Peyer's patch (tissue), 4 donors: Measurements from ENCODE around the gene BLOC1S2. TPM values are rescaled to one million over a fixed set of nuclear protein-coding genes. Genes with fewer than 3 reads are reported as not detected.

Experiments used
- DNase-seq, 3 donors: peaks; one replicate each; pipeline ENCODE4 v3.0.0-alpha.2; 2017 to 2019
- H3K27ac ChIP-seq, 4 donors: fragments of 200-600 bp; sonication (generic); one replicate each; pipeline ENCODE4 v1.5.1; 2016 to 2019
- H3K27me3 ChIP-seq, 2 donors: fragments of 200-600 bp; sonication (generic); one replicate each; pipeline ENCODE4 v1.5.1; 2019
- H3K36me3 ChIP-seq, 3 donors: fragments of 200-600 bp; sonication (generic); one replicate each; pipeline ENCODE4 v1.5.1; 2016 to 2019
- H3K4me1 ChIP-seq, 4 donors: fragments of 200-600 bp; sonication (generic); one replicate each; pipeline ENCODE4 v1.5.1; 2016 to 2019
- H3K4me3 ChIP-seq, 4 donors: fragments of 200-600 bp; sonication (generic); 1 replicate in 3 of 4; 2 replicates in 1 of 4; pipeline ENCODE4 v1.5.1; 2016 to 2019; ENCODE audit warnings: mild to moderate bottlenecking in 1 of 4
- H3K9me3 ChIP-seq, 4 donors: fragments of 200-600 bp; sonication (generic); one replicate each; pipeline ENCODE4 v1.5.1; 2016 to 2019; ENCODE audit warnings: mild to moderate bottlenecking in 1 of 4
- POLR2A ChIP-seq, 2 donors: fragments of 450-650 bp; IDR thresholded peaks; one replicate each; pipeline ENCODE4 v1.5.1; 2017; ENCODE audit warnings: antibody characterized with exemption in 2 of 2, mild to moderate bottlenecking in 2 of 2, moderate library complexity in 2 of 2
- total RNA-seq, 4 donors: library from RNA; depleted of rRNA; stranded (reverse); fragments of >200 nt; gene quantifications; one replicate each; pipeline ENCODE4 v1.1.0, GENCODE V29; 2016
- TF ChIP-seq, protein P1 (sequence below), 6 experiments: fragments of 450-650 bp in 4 of 6; fragments of 200-600 bp in 2 of 6; sonication (generic) in 1 of 6; IDR thresholded peaks; one replicate each; pipeline ENCODE4 v1.5.1; 2017 to 2019; ENCODE audit warnings: antibody characterized with exemption in 6 of 6, mild to moderate bottlenecking in 3 of 6, moderate library complexity in 1 of 6

BLOC1S2 gene
- 10 to 100 TPM in 3 of 4 donors, 1 to 10 TPM in 1; 7.5 to 17.9 (median 14.9) TPM for total RNA-seq

DNA sequence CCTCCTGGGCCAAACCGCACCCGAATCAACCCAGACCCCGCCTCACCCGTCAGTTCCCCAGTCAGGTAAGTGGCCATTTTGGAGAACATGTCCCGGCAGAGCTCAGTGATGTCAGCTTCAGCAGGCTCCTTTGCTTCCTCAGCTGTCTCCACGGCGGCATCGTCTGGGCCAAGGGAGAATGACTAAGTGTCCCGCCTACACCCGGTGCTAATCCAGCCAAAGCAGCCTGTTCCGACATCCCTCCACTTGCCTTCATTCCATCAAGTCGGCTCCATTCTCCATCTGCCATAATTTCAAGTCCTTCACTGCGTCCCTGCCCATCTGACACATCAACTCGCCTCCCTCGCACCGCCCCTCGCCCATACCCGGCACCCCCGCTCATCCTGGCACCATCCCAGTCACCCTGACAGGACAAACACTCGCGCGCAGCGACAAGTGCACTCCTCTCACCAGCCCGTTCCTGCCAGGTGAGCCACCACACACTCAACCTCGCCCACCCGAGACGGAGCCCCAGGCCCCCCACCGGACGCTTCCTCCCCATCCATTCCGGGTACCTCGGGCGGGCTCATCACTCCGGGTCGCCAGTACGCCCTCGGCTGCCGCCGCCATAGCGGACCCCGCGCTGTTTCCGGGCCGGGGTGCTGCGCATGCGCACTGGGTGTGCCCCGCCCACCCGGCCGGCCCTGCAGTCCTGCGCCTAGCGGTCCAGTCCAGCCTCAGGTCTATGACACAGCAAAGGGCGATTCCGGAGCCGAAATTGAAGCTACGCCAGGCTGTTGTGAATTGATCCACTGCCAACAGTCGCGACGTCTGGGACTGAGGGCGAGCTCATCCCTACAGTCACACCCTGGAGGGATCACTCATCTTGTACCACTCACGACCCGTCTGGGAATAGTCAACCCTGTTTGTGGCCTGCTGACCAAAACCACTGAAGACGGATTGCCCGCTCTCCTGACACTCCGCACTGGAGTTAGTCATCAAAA is at the start of gene BLOC1S2:
BLOC1S2 (minus strand) TSS at position 630 of the 983 bp plus-strand sequence; CDS start at position 609, 21 bp downstream.
- no peaks in the 10 kb centered on the region for H3K36me3 ChIP-seq
- H3K4me1 ChIP-seq = peaks cover 0 to 18% (median 5%) of the 10 kb centered on the region in 4 donors
- peak; percentile 77 to 92 (median 91) for DNase-seq
- H3K9me3 ChIP-seq = no peaks in the 10 kb centered on the region
- peak; percentile 79 to 88 for TF ChIP-seq POLR2A (IDR thresholded peaks at IDR 0.05)
- TF ChIP-seq, protein P1, sequence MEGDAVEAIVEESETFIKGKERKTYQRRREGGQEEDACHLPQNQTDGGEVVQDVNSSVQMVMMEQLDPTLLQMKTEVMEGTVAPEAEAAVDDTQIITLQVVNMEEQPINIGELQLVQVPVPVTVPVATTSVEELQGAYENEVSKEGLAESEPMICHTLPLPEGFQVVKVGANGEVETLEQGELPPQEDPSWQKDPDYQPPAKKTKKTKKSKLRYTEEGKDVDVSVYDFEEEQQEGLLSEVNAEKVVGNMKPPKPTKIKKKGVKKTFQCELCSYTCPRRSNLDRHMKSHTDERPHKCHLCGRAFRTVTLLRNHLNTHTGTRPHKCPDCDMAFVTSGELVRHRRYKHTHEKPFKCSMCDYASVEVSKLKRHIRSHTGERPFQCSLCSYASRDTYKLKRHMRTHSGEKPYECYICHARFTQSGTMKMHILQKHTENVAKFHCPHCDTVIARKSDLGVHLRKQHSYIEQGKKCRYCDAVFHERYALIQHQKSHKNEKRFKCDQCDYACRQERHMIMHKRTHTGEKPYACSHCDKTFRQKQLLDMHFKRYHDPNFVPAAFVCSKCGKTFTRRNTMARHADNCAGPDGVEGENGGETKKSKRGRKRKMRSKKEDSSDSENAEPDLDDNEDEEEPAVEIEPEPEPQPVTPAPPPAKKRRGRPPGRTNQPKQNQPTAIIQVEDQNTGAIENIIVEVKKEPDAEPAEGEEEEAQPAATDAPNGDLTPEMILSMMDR (IDR thresholded peaks at IDR 0.05) = peak in 2 of 6 experiments; percentile 15 to 37
- H3K4me3 ChIP-seq = peak within 1 kb of the TSS; percentile 51 to 90 (median 79)
- no peaks in the 10 kb centered on the region for H3K27me3 ChIP-seq
- H3K27ac ChIP-seq = peak within 1 kb of the TSS; percentile 73 to 90 (median 87)

DNA sequence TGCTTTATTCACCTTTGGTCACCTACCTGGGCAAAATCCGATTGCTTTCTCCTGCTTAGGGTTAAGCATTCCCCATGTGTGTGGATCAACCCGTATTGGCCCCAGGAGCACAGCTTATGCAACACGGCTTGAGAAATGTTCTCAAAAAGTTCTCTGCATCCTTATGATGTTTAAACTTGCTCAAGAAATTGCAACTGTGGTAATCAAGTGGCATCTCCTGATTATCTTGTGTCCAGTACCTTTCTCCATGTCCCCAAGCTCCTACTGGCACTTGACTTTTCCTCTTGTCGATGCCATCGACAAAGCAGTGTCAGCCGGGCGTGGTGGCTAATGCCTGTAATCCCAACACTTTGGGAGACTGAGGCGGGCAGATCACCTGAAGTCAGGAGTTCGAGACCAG is 48.3 kb upstream of the BLOC1S2 start:
- Histone ChIP-seq H3K36me3 (no peaks in the 10 kb centered on the region), H3K4me3 (no peak overlapping the region), H3K27me3 (no peaks in the 10 kb centered on the region), H3K9me3 (no peaks in the 10 kb centered on the region), H3K27ac (no peak overlapping the region), H3K4me1 (peaks cover 0 to 12% (median 0%) of the 10 kb centered on the region in 4 donors)
- no peak for DNase-seq
- TF ChIP-seq, protein P1 (IDR thresholded peaks at IDR 0.05) = no peak
- no peak for TF ChIP-seq POLR2A (IDR thresholded peaks at IDR 0.05)

DNA sequence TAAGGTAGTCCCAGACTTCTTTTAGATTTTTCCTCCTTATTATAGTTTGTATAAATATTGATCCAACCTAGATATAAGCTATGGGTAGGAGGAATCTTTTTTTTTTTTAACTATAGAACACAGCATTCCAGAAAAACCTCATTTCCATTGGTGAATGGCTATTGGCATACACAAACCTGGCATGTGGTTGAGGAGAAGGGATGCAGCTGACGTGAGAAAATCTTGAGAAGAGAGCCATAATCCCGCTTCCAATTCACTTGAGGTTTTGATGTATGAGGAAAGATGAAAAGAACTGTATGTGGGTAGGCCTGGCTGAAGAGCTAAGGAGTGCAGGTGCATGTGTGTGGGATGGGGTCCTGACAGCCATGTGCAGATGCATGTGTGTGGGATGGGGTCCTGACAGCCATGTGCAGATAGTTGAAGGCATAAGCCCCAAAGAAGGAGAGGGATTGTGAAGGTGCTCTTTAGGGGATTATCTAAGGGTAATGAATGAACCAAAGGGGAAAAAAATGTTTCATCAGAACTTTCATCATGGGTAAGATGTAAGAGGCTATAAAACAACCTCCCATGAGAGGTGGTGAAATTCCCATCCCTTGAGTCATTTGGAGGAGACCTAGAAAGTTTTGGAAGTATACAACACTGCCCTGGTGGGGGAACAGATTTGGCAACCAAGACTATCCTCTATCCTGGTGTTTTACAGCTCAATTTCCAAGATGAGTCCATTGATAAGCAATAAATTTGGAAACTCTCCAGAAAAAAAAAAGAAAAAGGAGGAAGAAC is 47.4 kb upstream of the BLOC1S2 start:
- H3K9me3 ChIP-seq = no peaks in the 10 kb centered on the region
- no peaks in the 10 kb centered on the region for H3K27me3 ChIP-seq
- no peak overlapping the region for H3K4me3 ChIP-seq
- H3K36me3 ChIP-seq = no peaks in the 10 kb centered on the region
- peaks cover 0 to 5% (median 0%) of the 10 kb centered on the region in 4 donors for H3K4me1 ChIP-seq
- TF ChIP-seq POLR2A (IDR thresholded peaks at IDR 0.05) = no peak
- TF ChIP-seq, protein P1 (IDR thresholded peaks at IDR 0.05) = no peak
- H3K27ac ChIP-seq = no peak overlapping the region
- no peak for DNase-seq

GRCh38 chr10:100333106-100333505 is 46.6 kb upstream of the BLOC1S2 start:
- Histone ChIP-seq H3K36me3 (no peaks in the 10 kb centered on the region), H3K27ac (no peak overlapping the region), H3K27me3 (no peaks in the 10 kb centered on the region), H3K9me3 (no peaks in the 10 kb centered on the region), H3K4me3 (no peak overlapping the region), H3K4me1 (no peaks in the 10 kb centered on the region)
- no peak for DNase-seq
- no peak for TF ChIP-seq POLR2A (IDR thresholded peaks at IDR 0.05)
- TF ChIP-seq, protein P1 (IDR thresholded peaks at IDR 0.05) = no peak

DNA sequence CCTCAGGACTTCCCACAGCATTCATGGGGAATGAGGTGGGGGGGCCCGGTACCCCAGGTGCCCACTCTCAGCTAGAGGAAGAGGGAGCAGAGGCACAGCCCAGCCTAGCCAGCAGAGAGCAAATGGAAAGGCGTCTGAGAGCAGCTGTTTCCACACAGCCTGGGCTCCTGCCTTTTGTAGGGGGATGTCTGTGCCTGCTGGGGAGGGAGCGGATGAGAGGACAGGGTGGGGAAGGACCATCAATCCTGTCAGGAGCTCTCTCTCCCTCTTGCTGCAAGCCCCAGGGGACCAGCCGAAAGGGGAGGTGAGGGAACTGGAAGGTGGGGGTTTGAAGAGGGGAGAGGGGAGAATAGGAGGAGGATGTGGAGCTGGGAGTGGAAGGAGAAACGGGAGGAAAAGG is 43.6 kb upstream of the BLOC1S2 start, which contains the start of gene PKD2L1:
PKD2L1 (minus strand) TSS at position 150 of the 400 bp plus-strand sequence; CDS start at position 25, 125 bp downstream.
- TF ChIP-seq, protein P1 (IDR thresholded peaks at IDR 0.05) = no peak
- TF ChIP-seq POLR2A (IDR thresholded peaks at IDR 0.05) = no peak
- DNase-seq = no peak
- Histone ChIP-seq H3K36me3 (no peaks in the 10 kb centered on the region), H3K4me3 (no peak within 1 kb of the TSS), H3K27ac (no peak within 1 kb of the TSS), H3K9me3 (no peaks in the 10 kb centered on the region), H3K27me3 (no peaks in the 10 kb centered on the region), H3K4me1 (no peaks in the 10 kb centered on the region)
